Neural cell (in vitro differentiated cells): ENCODE results near the gene TMEM187. TPM values are rescaled to one million over a fixed set of nuclear protein-coding genes. Genes with fewer than 3 reads are reported as not detected.

ENCODE experiments used
- H2AFZ ChIP-seq: fragments of 200-600, 300-800 bp; sonication (generic), shearing (Covaris generic); 2 replicates; pipeline ENCODE4 v1.6.0; 2014; ENCODE audit warnings: low read depth, mild to moderate bottlenecking, antibody characterized with exemption, low read length, moderate library complexity
- H3F3A ChIP-seq: fragments of 200-600 bp; shearing (Covaris generic); 2 replicates; pipeline ENCODE4 v1.6.1; 2016; ENCODE audit warnings: mild to moderate bottlenecking, moderate library complexity, mixed read lengths, antibody characterized with exemption, low read length; ENCODE audit not compliant: insufficient read depth, poor library complexity, severe bottlenecking
- H3K27ac ChIP-seq: fragments of 200-600, 300-800 bp; sonication (generic), shearing (Covaris generic); 2 replicates; pipeline ENCODE4 v1.5.1; 2014; ENCODE audit warnings: mild to moderate bottlenecking, low read length, moderate library complexity
- H3K27me3 ChIP-seq: fragments of 300-800, 200-600 bp; sonication (generic), shearing (Covaris generic); 2 replicates; pipeline ENCODE4 v1.6.0; 2014; ENCODE audit warnings: mild to moderate bottlenecking, low read depth, low read length, moderate library complexity; ENCODE audit not compliant: insufficient read depth
- H3K36me3 ChIP-seq: fragments of 300-800, 200-600 bp; sonication (generic), shearing (Covaris generic); 2 replicates; pipeline ENCODE4 v1.5.1; 2014; ENCODE audit warnings: mild to moderate bottlenecking, antibody characterized with exemption, low read length, moderate library complexity; ENCODE audit not compliant: insufficient read depth
- H3K4me2 ChIP-seq: fragments of 300-800, 200-600 bp; sonication (generic), shearing (Covaris generic); 2 replicates; pipeline ENCODE4 v1.6.0; 2014; ENCODE audit warnings: mild to moderate bottlenecking, low read length
- H3K4me3 ChIP-seq: fragments of 300-800, 200-600 bp; sonication (generic), shearing (Covaris generic); 2 replicates; pipeline ENCODE4 v1.5.1; 2014; ENCODE audit warnings: mild to moderate bottlenecking, low read length, moderate library complexity
- H3K79me2 ChIP-seq: fragments of 200-600 bp; shearing (Covaris generic); replicated peaks from 2 replicates; pipeline ENCODE4 v1.6.0; 2014; ENCODE audit warnings: mild to moderate bottlenecking, low read length, moderate library complexity; ENCODE audit not compliant: insufficient read depth
- H3K9ac ChIP-seq: fragments of 300-800, 200-600 bp; sonication (generic), shearing (Covaris generic); 2 replicates; pipeline ENCODE4 v1.6.1; 2016; ENCODE audit warnings: mild to moderate bottlenecking, low read length, mixed read lengths
- H3K9me2 ChIP-seq: fragments of 200-600 bp; shearing (Covaris generic); 2 replicates; pipeline ENCODE4 v1.6.1; 2016; ENCODE audit warnings: mild to moderate bottlenecking, low read length, mixed read lengths; ENCODE audit not compliant: insufficient read depth
- H3K9me3 ChIP-seq: fragments of 200-600, 300-800 bp; sonication (generic), shearing (Covaris generic); 2 replicates; pipeline ENCODE4 v1.6.1; 2016; ENCODE audit warnings: mild to moderate bottlenecking, mixed run types, low read length, moderate library complexity, mixed read lengths
- H4K20me1 ChIP-seq: fragments of 200-600 bp; shearing (Covaris generic); 2 replicates; pipeline ENCODE4 v1.6.1; 2016; ENCODE audit warnings: mild to moderate bottlenecking, mixed run types; ENCODE audit not compliant: insufficient read depth
- EP300 ChIP-seq: fragments of 450-650 bp; conservative IDR thresholded peaks from 2 replicates; pipeline ENCODE4 v1.6.1; 2014; ENCODE audit warnings: antibody characterized with exemption, mild to moderate bottlenecking, moderate library complexity; ENCODE audit not compliant: poor library complexity, severe bottlenecking
- EZH2 ChIP-seq: fragments of 200-600, 300-800 bp; shearing (Covaris generic), sonication (generic); IDR thresholded peaks from 2 replicates; pipeline ENCODE4 v1.6.1; 2014; ENCODE audit warnings: antibody characterized with exemption, low read length, borderline replicate concordance, mild to moderate bottlenecking; ENCODE audit not compliant: insufficient read depth, poor library complexity, severe bottlenecking
- MXI1 ChIP-seq: fragments of 450-650 bp; conservative IDR thresholded peaks from 2 replicates; pipeline ENCODE4 v1.6.1; 2014; ENCODE audit warnings: antibody characterized with exemption, mild to moderate bottlenecking; ENCODE audit not compliant: poor library complexity, severe bottlenecking
- POLR2AphosphoS5 ChIP-seq: IDR thresholded peaks from 2 replicates; pipeline ENCODE4 v1.6.1; 2012
- RAD21 ChIP-seq: fragments of 450-650 bp; conservative IDR thresholded peaks from 2 replicates; pipeline ENCODE4 v1.6.1; 2014; ENCODE audit warnings: antibody characterized with exemption, mild to moderate bottlenecking, moderate library complexity
- SMC3 ChIP-seq: fragments of 450-650 bp; conservative IDR thresholded peaks from 2 replicates; pipeline ENCODE4 v1.6.1; 2014; ENCODE audit warnings: antibody characterized with exemption, mild to moderate bottlenecking, moderate library complexity; ENCODE audit not compliant: poor library complexity
- TAF1 ChIP-seq: IDR thresholded peaks from 2 replicates; pipeline ENCODE4 v1.6.1; 2012; ENCODE audit warnings: low read depth
- polyA plus RNA-seq: library from polyadenylated mRNA; depleted of rRNA; stranded (reverse); fragments of >200 nt; gene quantifications from 2 replicates; pipeline ENCODE4 v1.2.3, GENCODE V29; 2014
- TF ChIP-seq, protein P1 (sequence below): IDR thresholded peaks from 2 replicates; pipeline ENCODE4 v1.6.1; 2012; ENCODE audit warnings: borderline replicate concordance
- TF ChIP-seq, protein P2 (sequence below): fragments of 450-650 bp; IDR thresholded peaks from 2 replicates; pipeline ENCODE4 v1.5.1; 2014; ENCODE audit warnings: antibody characterized with exemption, mild to moderate bottlenecking, moderate library complexity; ENCODE audit not compliant: poor library complexity, severe bottlenecking

TMEM187 gene
- polyA plus RNA-seq, 1 donor from 2014 or later, result 5.2 TPM

DNA sequence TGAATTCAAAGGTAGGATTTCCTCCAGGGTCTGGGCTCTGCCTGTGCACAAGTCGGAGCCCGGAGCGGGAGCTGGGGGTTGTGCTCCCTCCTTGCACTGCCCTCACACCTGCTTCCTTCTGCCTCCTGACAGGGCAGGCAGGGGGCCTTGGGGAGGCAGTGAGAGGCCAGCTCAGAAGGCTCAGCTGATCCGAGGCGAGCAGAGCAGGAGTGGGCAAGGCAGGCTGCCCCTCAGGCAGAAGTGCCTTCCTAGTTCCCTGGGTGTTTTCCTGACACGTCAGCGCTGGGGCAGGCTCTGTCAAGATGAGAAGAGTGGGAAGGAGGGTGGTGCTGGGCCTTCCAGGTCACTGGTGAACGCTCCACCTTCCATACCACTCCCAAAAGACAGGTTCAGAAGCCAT, 52.7 kb downstream of the TMEM187 start:
- TF ChIP-seq MXI1 (no peak), EZH2 (no peak), EP300 (no peak), RAD21 (no peak), POLR2AphosphoS5 (no peak), TAF1 (no peak)
- Histone ChIP-seq H3K9ac (no peak overlapping the region), H3K79me2 (no peaks in the 10 kb centered on the region), H3K9me2 (no peaks in the 10 kb centered on the region), H3F3A (no peaks in the 10 kb centered on the region), H3K27me3 (no peaks in the 10 kb centered on the region), H2AFZ (no peak overlapping the region), H3K4me3 (no peak overlapping the region), H3K9me3 (no peaks in the 10 kb centered on the region), H4K20me1 (no peaks in the 10 kb centered on the region), H3K4me2 (no peak overlapping the region), H3K27ac (no peak overlapping the region), H3K36me3 (no peaks in the 10 kb centered on the region)

DNA sequence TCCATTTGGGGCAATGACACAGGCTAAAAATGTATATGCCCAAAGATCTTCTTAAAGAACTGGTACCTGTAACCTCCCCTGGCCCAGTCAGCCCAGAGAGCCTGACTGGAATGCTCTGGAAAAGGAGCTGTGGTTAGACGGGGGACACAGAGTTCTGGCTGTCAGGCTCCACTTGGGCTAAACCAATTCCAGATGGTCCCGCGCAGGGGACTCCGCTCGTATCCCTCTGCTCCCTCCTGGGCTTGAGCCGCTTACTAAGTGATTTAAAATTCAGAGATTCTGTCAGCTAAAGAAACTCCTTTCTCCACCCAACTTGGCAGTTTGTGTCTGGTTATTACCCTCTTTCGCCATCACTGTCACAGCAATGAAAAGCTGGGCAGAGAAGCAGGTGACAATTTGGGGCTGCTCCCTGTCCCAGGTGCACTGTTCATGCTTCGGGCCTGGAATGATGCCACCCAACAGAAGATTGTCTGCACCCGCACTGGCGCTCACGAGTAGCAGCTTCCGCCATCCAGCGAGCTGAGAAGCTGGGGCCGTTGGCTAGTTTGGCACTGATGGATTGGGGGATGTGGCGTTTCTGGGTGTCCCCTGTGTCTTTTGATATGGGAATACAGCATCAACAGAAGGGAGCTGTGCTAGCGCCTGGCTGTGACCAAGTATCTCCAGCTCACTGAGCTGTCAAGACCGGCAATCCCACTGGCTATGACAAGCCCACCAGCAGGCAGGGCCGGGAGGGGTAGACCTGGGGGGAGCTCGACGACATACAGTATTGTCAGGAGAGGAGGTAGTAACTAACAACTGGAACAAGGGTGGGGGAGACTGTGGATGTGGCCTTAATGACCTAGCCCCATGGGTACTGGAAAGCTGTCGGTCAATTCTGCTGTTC, 53.8 kb downstream of the TMEM187 start:
- no peaks in the 10 kb centered on the region for H3F3A ChIP-seq
- H4K20me1 ChIP-seq, result no peaks in the 10 kb centered on the region
- no peaks in the 10 kb centered on the region for H3K9me3 ChIP-seq
- no peaks in the 10 kb centered on the region for H3K27me3 ChIP-seq
- no peak overlapping the region for H2AFZ ChIP-seq
- TF ChIP-seq POLR2AphosphoS5 (no peak), TAF1 (no peak)
- H3K9me2 ChIP-seq, result no peaks in the 10 kb centered on the region
- H3K36me3 ChIP-seq, result no peaks in the 10 kb centered on the region
- H3K79me2 ChIP-seq, result no peaks in the 10 kb centered on the region
- no peak overlapping the region for H3K27ac ChIP-seq
- H3K4me3 ChIP-seq, result no peak overlapping the region
- H3K9ac ChIP-seq, result no peak overlapping the region
- H3K4me2 ChIP-seq, result no peak overlapping the region

DNA sequence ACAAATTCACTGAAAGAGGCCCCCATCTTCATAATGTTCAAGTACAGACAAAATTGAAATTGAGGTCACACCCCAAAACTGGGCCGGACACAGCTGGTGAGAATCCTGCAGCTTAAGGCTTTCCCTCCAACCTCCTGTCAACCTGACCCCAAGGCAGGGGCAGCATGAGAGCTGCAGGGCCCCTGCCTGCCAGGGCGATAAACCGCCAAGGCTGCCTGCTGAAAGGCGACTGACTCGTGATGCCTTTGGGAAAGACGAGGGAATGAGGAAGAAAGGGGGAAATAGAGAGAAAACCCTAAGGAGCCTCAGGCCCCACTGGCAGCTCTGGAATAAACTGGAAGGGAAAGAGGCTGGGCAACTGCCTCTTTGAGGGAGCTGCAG, 54.5 kb downstream of the TMEM187 start:
- H3K27ac ChIP-seq, result no peak overlapping the region
- no peak overlapping the region for H3K9ac ChIP-seq
- no peaks in the 10 kb centered on the region for H3K9me3 ChIP-seq
- no peaks in the 10 kb centered on the region for H3K36me3 ChIP-seq
- H3K4me3 ChIP-seq, result no peak overlapping the region
- no peak overlapping the region for H3K4me2 ChIP-seq
- TF ChIP-seq EZH2 (no peak), TAF1 (no peak), MXI1 (no peak), RAD21 (no peak), POLR2AphosphoS5 (no peak), SMC3 (no peak), EP300 (no peak)
- TF ChIP-seq, protein P1, sequence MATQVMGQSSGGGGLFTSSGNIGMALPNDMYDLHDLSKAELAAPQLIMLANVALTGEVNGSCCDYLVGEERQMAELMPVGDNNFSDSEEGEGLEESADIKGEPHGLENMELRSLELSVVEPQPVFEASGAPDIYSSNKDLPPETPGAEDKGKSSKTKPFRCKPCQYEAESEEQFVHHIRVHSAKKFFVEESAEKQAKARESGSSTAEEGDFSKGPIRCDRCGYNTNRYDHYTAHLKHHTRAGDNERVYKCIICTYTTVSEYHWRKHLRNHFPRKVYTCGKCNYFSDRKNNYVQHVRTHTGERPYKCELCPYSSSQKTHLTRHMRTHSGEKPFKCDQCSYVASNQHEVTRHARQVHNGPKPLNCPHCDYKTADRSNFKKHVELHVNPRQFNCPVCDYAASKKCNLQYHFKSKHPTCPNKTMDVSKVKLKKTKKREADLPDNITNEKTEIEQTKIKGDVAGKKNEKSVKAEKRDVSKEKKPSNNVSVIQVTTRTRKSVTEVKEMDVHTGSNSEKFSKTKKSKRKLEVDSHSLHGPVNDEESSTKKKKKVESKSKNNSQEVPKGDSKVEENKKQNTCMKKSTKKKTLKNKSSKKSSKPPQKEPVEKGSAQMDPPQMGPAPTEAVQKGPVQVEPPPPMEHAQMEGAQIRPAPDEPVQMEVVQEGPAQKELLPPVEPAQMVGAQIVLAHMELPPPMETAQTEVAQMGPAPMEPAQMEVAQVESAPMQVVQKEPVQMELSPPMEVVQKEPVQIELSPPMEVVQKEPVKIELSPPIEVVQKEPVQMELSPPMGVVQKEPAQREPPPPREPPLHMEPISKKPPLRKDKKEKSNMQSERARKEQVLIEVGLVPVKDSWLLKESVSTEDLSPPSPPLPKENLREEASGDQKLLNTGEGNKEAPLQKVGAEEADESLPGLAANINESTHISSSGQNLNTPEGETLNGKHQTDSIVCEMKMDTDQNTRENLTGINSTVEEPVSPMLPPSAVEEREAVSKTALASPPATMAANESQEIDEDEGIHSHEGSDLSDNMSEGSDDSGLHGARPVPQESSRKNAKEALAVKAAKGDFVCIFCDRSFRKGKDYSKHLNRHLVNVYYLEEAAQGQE, result no peak
- TF ChIP-seq, protein P2, sequence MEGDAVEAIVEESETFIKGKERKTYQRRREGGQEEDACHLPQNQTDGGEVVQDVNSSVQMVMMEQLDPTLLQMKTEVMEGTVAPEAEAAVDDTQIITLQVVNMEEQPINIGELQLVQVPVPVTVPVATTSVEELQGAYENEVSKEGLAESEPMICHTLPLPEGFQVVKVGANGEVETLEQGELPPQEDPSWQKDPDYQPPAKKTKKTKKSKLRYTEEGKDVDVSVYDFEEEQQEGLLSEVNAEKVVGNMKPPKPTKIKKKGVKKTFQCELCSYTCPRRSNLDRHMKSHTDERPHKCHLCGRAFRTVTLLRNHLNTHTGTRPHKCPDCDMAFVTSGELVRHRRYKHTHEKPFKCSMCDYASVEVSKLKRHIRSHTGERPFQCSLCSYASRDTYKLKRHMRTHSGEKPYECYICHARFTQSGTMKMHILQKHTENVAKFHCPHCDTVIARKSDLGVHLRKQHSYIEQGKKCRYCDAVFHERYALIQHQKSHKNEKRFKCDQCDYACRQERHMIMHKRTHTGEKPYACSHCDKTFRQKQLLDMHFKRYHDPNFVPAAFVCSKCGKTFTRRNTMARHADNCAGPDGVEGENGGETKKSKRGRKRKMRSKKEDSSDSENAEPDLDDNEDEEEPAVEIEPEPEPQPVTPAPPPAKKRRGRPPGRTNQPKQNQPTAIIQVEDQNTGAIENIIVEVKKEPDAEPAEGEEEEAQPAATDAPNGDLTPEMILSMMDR, result no peak
- no peaks in the 10 kb centered on the region for H3K79me2 ChIP-seq
- H3F3A ChIP-seq, result no peaks in the 10 kb centered on the region
- no peaks in the 10 kb centered on the region for H3K9me2 ChIP-seq
- H2AFZ ChIP-seq, result no peak overlapping the region
- H3K27me3 ChIP-seq, result no peaks in the 10 kb centered on the region
- H4K20me1 ChIP-seq, result no peaks in the 10 kb centered on the region
